ENCODE results near the gene ZPLD1. TPM values are rescaled to one million over a fixed set of nuclear protein-coding genes. Genes with fewer than 3 reads are reported as not detected.

The ZPLD1 gene
- total and polyA plus RNA-seq, 2 of the 8 experiments (the other 6 are each of a cell fraction or from before 2014, with no cell fraction given) = not detected

DNA sequence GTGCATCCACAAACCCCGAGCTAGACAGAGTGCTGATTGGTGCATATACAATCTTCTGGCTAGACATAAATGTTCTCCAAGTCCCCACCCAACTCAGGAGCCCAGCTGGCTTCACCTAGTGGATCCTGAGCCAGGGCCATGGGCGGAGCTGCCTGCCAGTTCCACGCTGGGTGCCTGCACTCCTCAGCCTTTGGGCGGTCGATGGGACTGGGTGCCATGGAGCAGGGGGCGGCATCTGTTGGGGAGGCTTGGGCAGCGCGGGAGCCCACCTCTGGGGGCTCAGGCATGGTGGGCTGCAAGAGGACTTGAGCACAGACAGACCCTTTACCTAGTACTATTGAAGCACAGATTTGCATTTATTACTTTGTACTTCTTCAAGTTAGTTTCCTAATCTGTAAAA is 57.5 kb downstream of the ZPLD1 start (continued):
- TF ChIP-seq EGR1 (IDR thresholded peaks at IDR 0.05; ENCODE audit: borderline replicate concordance, low read depth, low read length) (no peak), SIN3A (conservative IDR thresholded peaks at IDR 0.05 in 1 of 2, IDR thresholded peaks at IDR 0.05 in 1 of 2; ENCODE audit: low read depth in 1 of 2, low read length in 2 of 2) (no peak), SIRT6 (IDR thresholded peaks at IDR 0.05; ENCODE audit: low read length) (no peak)
